Rectal smooth muscle tissue (tissue), 1 donor: Measurements from ENCODE around the gene FSTL5.

ENCODE experiments used
- H3K27ac ChIP-seq: one replicate; pipeline ENCODE4 v1.7.0; 2013; ENCODE audit warnings: low read depth, low read length, inconsistent platforms
- H3K27me3 ChIP-seq: one replicate; pipeline ENCODE4 v1.7.0; 2013; ENCODE audit warnings: low read length; ENCODE audit not compliant: control insufficient read depth, insufficient read depth
- H3K36me3 ChIP-seq: one replicate; pipeline ENCODE4 v1.7.0; 2013; ENCODE audit warnings: low read length; ENCODE audit not compliant: control insufficient read depth, insufficient read depth
- H3K4me1 ChIP-seq: one replicate; pipeline ENCODE4 v1.7.0; 2013; ENCODE audit warnings: low read length; ENCODE audit not compliant: control insufficient read depth, insufficient read depth
- H3K4me3 ChIP-seq: one replicate; pipeline ENCODE4 v1.7.0; 2013; ENCODE audit warnings: low read length
- H3K9ac ChIP-seq: one replicate; pipeline ENCODE4 v1.7.0; 2013; ENCODE audit warnings: low read length

Gene FSTL5

GRCh38 chr4:161856711-161857326 lies 307.0 kb downstream of the FSTL5 start:
- Histone ChIP-seq H3K27ac (no peak overlapping the region), H3K27me3 (no peaks in the 10 kb centered on the region), H3K9ac (no peak overlapping the region), H3K4me3 (no peak overlapping the region), H3K36me3 (no peaks in the 10 kb centered on the region), H3K4me1 (no peaks in the 10 kb centered on the region)

- Histone ChIP-seq H3K4me3 (no peak overlapping the region), H3K36me3 (no peaks in the 10 kb centered on the region), H3K4me1 (no peaks in the 10 kb centered on the region), H3K27ac (no peak overlapping the region), H3K27me3 (no peaks in the 10 kb centered on the region), H3K9ac (no peak overlapping the region)
These were observed 313.2 kb downstream of the FSTL5 start for GRCh38 chr4:161850631-161851030.

- H3K9ac ChIP-seq, result no peak overlapping the region
These were observed 322.0 kb downstream of the FSTL5 start for GRCh38 chr4:161841759-161842158.

GRCh38 chr4:161829591-161829990 lies 334.2 kb downstream of the FSTL5 start:
- Histone ChIP-seq H3K9ac (no peak overlapping the region), H3K27ac (no peak overlapping the region), H3K27me3 (no peaks in the 10 kb centered on the region), H3K4me1 (no peaks in the 10 kb centered on the region), H3K4me3 (no peak overlapping the region), H3K36me3 (no peaks in the 10 kb centered on the region)

More at GRCh38 chr4:161841759-161842158, 322.0 kb downstream of the FSTL5 start:
- no peak overlapping the region for H3K27ac ChIP-seq
- H3K36me3 ChIP-seq, result no peaks in the 10 kb centered on the region
- H3K4me1 ChIP-seq, result no peaks in the 10 kb centered on the region
- no peaks in the 10 kb centered on the region for H3K27me3 ChIP-seq
- no peak overlapping the region for H3K4me3 ChIP-seq

- Histone ChIP-seq H3K4me3 (no peak overlapping the region), H3K27me3 (no peaks in the 10 kb centered on the region), H3K36me3 (no peaks in the 10 kb centered on the region), H3K4me1 (no peaks in the 10 kb centered on the region), H3K27ac (no peak overlapping the region), H3K9ac (no peak overlapping the region)
These were observed 335.7 kb downstream of the FSTL5 start for GRCh38 chr4:161828061-161828460.

GRCh38 chr4:161827013-161827412 lies 336.8 kb downstream of the FSTL5 start:
- no peak overlapping the region for H3K4me3 ChIP-seq
- no peaks in the 10 kb centered on the region for H3K27me3 ChIP-seq
- H3K9ac ChIP-seq, result no peak overlapping the region
- H3K4me1 ChIP-seq, result no peaks in the 10 kb centered on the region
- no peaks in the 10 kb centered on the region for H3K36me3 ChIP-seq
- no peak overlapping the region for H3K27ac ChIP-seq

GRCh38 chr4:161823450-161823849 lies 340.4 kb downstream of the FSTL5 start:
- no peaks in the 10 kb centered on the region for H3K4me1 ChIP-seq
- H3K27me3 ChIP-seq, result no peaks in the 10 kb centered on the region
- H3K36me3 ChIP-seq, result no peaks in the 10 kb centered on the region
- H3K9ac ChIP-seq, result no peak overlapping the region
- H3K4me3 ChIP-seq, result no peak overlapping the region
- no peak overlapping the region for H3K27ac ChIP-seq

GRCh38 chr4:161822174-161822573 lies 341.6 kb downstream of the FSTL5 start:
- Histone ChIP-seq H3K4me3 (no peak overlapping the region), H3K36me3 (no peaks in the 10 kb centered on the region), H3K4me1 (no peaks in the 10 kb centered on the region), H3K27me3 (no peaks in the 10 kb centered on the region), H3K9ac (no peak overlapping the region), H3K27ac (no peak overlapping the region)

GRCh38 chr4:161817914-161818313 lies 345.9 kb downstream of the FSTL5 start:
- H3K9ac ChIP-seq, result no peak overlapping the region
- H3K36me3 ChIP-seq, result no peaks in the 10 kb centered on the region
- no peaks in the 10 kb centered on the region for H3K4me1 ChIP-seq
- H3K27ac ChIP-seq, result no peak overlapping the region
- H3K27me3 ChIP-seq, result no peaks in the 10 kb centered on the region
- no peak overlapping the region for H3K4me3 ChIP-seq

GRCh38 chr4:161816958-161817357 lies 346.8 kb downstream of the FSTL5 start:
- Histone ChIP-seq H3K9ac (no peak overlapping the region), H3K27ac (no peak overlapping the region), H3K4me1 (no peaks in the 10 kb centered on the region), H3K36me3 (no peaks in the 10 kb centered on the region), H3K27me3 (no peaks in the 10 kb centered on the region), H3K4me3 (no peak overlapping the region)

- H3K36me3 ChIP-seq, result no peaks in the 10 kb centered on the region
- no peak overlapping the region for H3K4me3 ChIP-seq
- H3K9ac ChIP-seq, result no peak overlapping the region
- no peak overlapping the region for H3K27ac ChIP-seq
- no peaks in the 10 kb centered on the region for H3K27me3 ChIP-seq
- H3K4me1 ChIP-seq, result no peaks in the 10 kb centered on the region
These were observed 348.0 kb downstream of the FSTL5 start for GRCh38 chr4:161815841-161816240.

GRCh38 chr4:161813889-161814288 lies 349.9 kb downstream of the FSTL5 start:
- H3K27me3 ChIP-seq, result no peaks in the 10 kb centered on the region

GRCh38 chr4:161813389-161813788 lies 350.4 kb downstream of the FSTL5 start:
- Histone ChIP-seq H3K9ac (no peak overlapping the region), H3K27ac (no peak overlapping the region), H3K36me3 (no peaks in the 10 kb centered on the region), H3K27me3 (no peaks in the 10 kb centered on the region), H3K4me3 (no peak overlapping the region), H3K4me1 (no peaks in the 10 kb centered on the region)

More at GRCh38 chr4:161813889-161814288, 349.9 kb downstream of the FSTL5 start:
- no peak overlapping the region for H3K27ac ChIP-seq
- no peaks in the 10 kb centered on the region for H3K4me1 ChIP-seq
- no peak overlapping the region for H3K9ac ChIP-seq
- H3K4me3 ChIP-seq, result no peak overlapping the region
- no peaks in the 10 kb centered on the region for H3K36me3 ChIP-seq
